HEK293T (cell line): ENCODE results near the gene TCF12.

Experiments
- CTCF ChIA-PET: fragments of 350-600 bp; formaldehyde crosslinking; extraction: SDS; loops from one replicate; lab custom pipeline; 2021; ENCODE audit warnings: antibody characterized with exemption, inconsistent platforms; lab: Yijun Ruan, JAX
- POLR2A ChIA-PET: fragments of 350-600 bp; formaldehyde crosslinking; extraction: SDS; loops from one replicate; lab custom pipeline; 2020; ENCODE audit warnings: antibody characterized with exemption, inconsistent platforms; lab: Yijun Ruan, JAX
- DNase-seq: peaks from one replicate; pipeline ENCODE4 v3.0.0; 2012; ENCODE audit warnings: mixed read lengths; ENCODE audit errors: extremely low spot score
- ARNT ChIP-seq: fragments of 450-650 bp; IDR thresholded peaks from 2 replicates; pipeline ENCODE4 v1.6.1; 2017; ENCODE audit warnings: mild to moderate bottlenecking
- BHLHE40 ChIP-seq: fragments of 450-650 bp; IDR thresholded peaks from 2 replicates; pipeline ENCODE4 v1.6.1; 2016; ENCODE audit warnings: mild to moderate bottlenecking, moderate library complexity, borderline replicate concordance
- CTBP1 ChIP-seq: fragments of 450-650 bp; IDR thresholded peaks from 2 replicates; pipeline ENCODE4 v1.6.1; 2016; ENCODE audit warnings: borderline replicate concordance
- ELF4 ChIP-seq: fragments of 450-650 bp; IDR thresholded peaks from 2 replicates; pipeline ENCODE4 v1.6.1; 2017; ENCODE audit warnings: antibody characterized with exemption
- FOXA1 ChIP-seq: fragments of 450-650 bp; IDR thresholded peaks from 2 replicates; pipeline ENCODE4 v1.6.1; 2016; ENCODE audit warnings: mild to moderate bottlenecking
- FOXK2 ChIP-seq: fragments of 450-650 bp; IDR thresholded peaks from 2 replicates; pipeline ENCODE4 v1.6.1; 2016; ENCODE audit warnings: mild to moderate bottlenecking
- FOXM1 ChIP-seq: fragments of 450-650 bp; IDR thresholded peaks from 2 replicates; pipeline ENCODE4 v1.6.1; 2017; ENCODE audit warnings: mild to moderate bottlenecking, borderline replicate concordance
- HDGF ChIP-seq: fragments of 450-650 bp; IDR thresholded peaks from 2 replicates; pipeline ENCODE4 v1.6.1; 2017; ENCODE audit warnings: antibody characterized with exemption, borderline replicate concordance
- L3MBTL2 ChIP-seq: fragments of 450-650 bp; conservative IDR thresholded peaks from 2 replicates; pipeline ENCODE4 v1.6.1; 2016; ENCODE audit warnings: mild to moderate bottlenecking
- LEF1 ChIP-seq: fragments of 450-650 bp; IDR thresholded peaks from 2 replicates; pipeline ENCODE4 v1.6.1; 2017; ENCODE audit warnings: mild to moderate bottlenecking, borderline replicate concordance
- NFRKB ChIP-seq: fragments of 450-650 bp; IDR thresholded peaks from 2 replicates; pipeline ENCODE4 v1.6.1; 2016; ENCODE audit warnings: mild to moderate bottlenecking, moderate library complexity
- PKNOX1 ChIP-seq: fragments of 450-650 bp; IDR thresholded peaks from 2 replicates; pipeline ENCODE4 v1.6.1; 2016
- SP1 ChIP-seq: fragments of 450-650 bp; IDR thresholded peaks from 2 replicates; pipeline ENCODE4 v1.6.1; 2017
- SUZ12 ChIP-seq: fragments of 450-650 bp; IDR thresholded peaks from 2 replicates; pipeline ENCODE4 v1.6.1; 2016; ENCODE audit warnings: mild to moderate bottlenecking
- TARDBP ChIP-seq: fragments of 450-650 bp; IDR thresholded peaks from 2 replicates; pipeline ENCODE4 v1.6.1; 2016
- ZNF384 ChIP-seq: fragments of 450-650 bp; IDR thresholded peaks from 2 replicates; pipeline ENCODE4 v1.6.1; 2016

The TCF12 gene

GRCh38 chr15:57307527-57308169 is 389.2 kb downstream of the TCF12 start:
- TF ChIP-seq HDGF (no peak), LEF1 (no peak), NFRKB (no peak)
- no peak for DNase-seq
- CTCF ChIA-PET, result interaction anchor here (1.9 kb wide), 1 partner anchor 161 kb away, joined by 30 read pairs; no protein-coding TSS in a partner anchor
- POLR2A ChIA-PET, result no interaction called here

GRCh38 chr15:57308170-57308545 is 389.7 kb downstream of the TCF12 start:
- CTCF ChIA-PET, result no interaction called here
- TF ChIP-seq ZNF384, result no peak
- TF ChIP-seq FOXK2, result no peak
- no peak for TF ChIP-seq SUZ12
- no peak for TF ChIP-seq L3MBTL2
- no peak for TF ChIP-seq SP1
- no peak for TF ChIP-seq NFRKB
- TF ChIP-seq BHLHE40, result no peak
- TF ChIP-seq FOXM1, result no peak
- POLR2A ChIA-PET, result no interaction called here
- no peak for DNase-seq

- CTCF ChIA-PET, result interaction anchor here (0.5 to 0.7 kb wide), 3 partner anchors 370 to 1943 kb away, joined by 4 to 6 read pairs (median 5); no protein-coding TSS in a partner anchor
- TF ChIP-seq SUZ12 (no peak), L3MBTL2 (no peak), ELF4 (no peak), ZNF384 (no peak), FOXK2 (no peak), NFRKB (no peak), SP1 (no peak), CTBP1 (no peak), HDGF (no peak), FOXA1 (no peak), LEF1 (no peak), FOXM1 (no peak), TARDBP (no peak), PKNOX1 (no peak), BHLHE40 (no peak), ARNT (no peak)
- no peak for DNase-seq
- POLR2A ChIA-PET, result no interaction called here
Observed at GRCh38 chr15:57309856-57310760, 391.7 kb downstream of the TCF12 start.

GRCh38 chr15:57310876-57311275 is 392.4 kb downstream of the TCF12 start:
- ChIA-PET CTCF (interaction anchor here (0.5 to 0.7 kb wide), 2 partner anchors 371 to 1943 kb away, joined by 5 to 6 read pairs; no protein-coding TSS in a partner anchor), POLR2A (no interaction called here)
- TF ChIP-seq ZNF384, result no peak
- no peak for TF ChIP-seq LEF1
- TF ChIP-seq BHLHE40, result no peak
- no peak for TF ChIP-seq NFRKB
- no peak for TF ChIP-seq SP1
- TF ChIP-seq ARNT, result no peak
- TF ChIP-seq FOXK2, result no peak
- no peak for DNase-seq

GRCh38 chr15:57312006-57312317 is 393.5 kb downstream of the TCF12 start:
- ChIA-PET CTCF (no interaction called here), POLR2A (no interaction called here)
- DNase-seq, result no peak
- no peak for TF ChIP-seq BHLHE40
- TF ChIP-seq FOXM1, result no peak
- no peak for TF ChIP-seq LEF1
- TF ChIP-seq L3MBTL2, result no peak
- TF ChIP-seq ARNT, result no peak
- TF ChIP-seq TARDBP, result no peak
- no peak for TF ChIP-seq FOXA1
- TF ChIP-seq ELF4, result no peak
- TF ChIP-seq NFRKB, result no peak
- TF ChIP-seq SP1, result no peak
- TF ChIP-seq FOXK2, result no peak
- no peak for TF ChIP-seq ZNF384
- no peak for TF ChIP-seq CTBP1

GRCh38 chr15:57312318-57313133 is 394.1 kb downstream of the TCF12 start:
- TF ChIP-seq ELF4 (no peak), CTBP1 (no peak), TARDBP (no peak), HDGF (no peak), ARNT (no peak), SUZ12 (no peak), ZNF384 (no peak), FOXA1 (no peak), SP1 (no peak), LEF1 (no peak), PKNOX1 (no peak), FOXK2 (no peak), FOXM1 (no peak), NFRKB (no peak)
- POLR2A ChIA-PET, result no interaction called here
- CTCF ChIA-PET, result no interaction called here
- DNase-seq, result no peak
